Fibroblast of the aortic adventitia (primary cell): ENCODE results near the gene SBF1. TPM values are rescaled to one million over a fixed set of nuclear protein-coding genes. Genes with fewer than 3 reads are reported as not detected.

Source experiments
- DNase-seq: peaks from one replicate; pipeline ENCODE4 v3.0.0-alpha.2; 2010; ENCODE audit warnings: low read depth
- H3K4me3 ChIP-seq: 2 replicates; pipeline ENCODE4 v1.5.1; 2011; ENCODE audit warnings: low read depth, mild to moderate bottlenecking, control low read depth, low read length, moderate library complexity
- CTCF ChIP-seq: IDR thresholded peaks from 2 replicates; pipeline ENCODE4 v1.5.1; 2011; ENCODE audit warnings: mild to moderate bottlenecking, low read length, control low read depth, inconsistent platforms; ENCODE audit not compliant: insufficient read depth
- total RNA-seq: library from RNA; depleted of rRNA; stranded (reverse); fragments of >200 nt; gene quantifications from 2 replicates; pipeline ENCODE4 v1.2.3, GENCODE V29; 2012; ENCODE audit warnings: low replicate concordance

The SBF1 gene
- total RNA-seq, 1 donor: 70.9 TPM

GRCh38 chr22:50476868-50477267, 2.0 kb upstream of the SBF1 start:
- TF ChIP-seq CTCF: no peak

GRCh38 chr22:50475652-50476002, 792 bp upstream of the SBF1 start:
- no peak for TF ChIP-seq CTCF
- H3K4me3 ChIP-seq: no peak overlapping the region
- no peak for DNase-seq

More at GRCh38 chr22:50476868-50477267, 2.0 kb upstream of the SBF1 start:
- DNase-seq: no peak
- H3K4me3 ChIP-seq: no peak overlapping the region

- TF ChIP-seq CTCF: no peak
Observed at GRCh38 chr22:50473855-50474671, 772 bp downstream of the SBF1 start.

GRCh38 chr22:50473088-50473487, 1.7 kb downstream of the SBF1 start:
- H3K4me3 ChIP-seq: peak overlapping the region; percentile 74

More at GRCh38 chr22:50473855-50474671, 772 bp downstream of the SBF1 start:
- peak overlapping the region; percentile 74 for H3K4me3 ChIP-seq
- DNase-seq: peak; percentile 50

DNA sequence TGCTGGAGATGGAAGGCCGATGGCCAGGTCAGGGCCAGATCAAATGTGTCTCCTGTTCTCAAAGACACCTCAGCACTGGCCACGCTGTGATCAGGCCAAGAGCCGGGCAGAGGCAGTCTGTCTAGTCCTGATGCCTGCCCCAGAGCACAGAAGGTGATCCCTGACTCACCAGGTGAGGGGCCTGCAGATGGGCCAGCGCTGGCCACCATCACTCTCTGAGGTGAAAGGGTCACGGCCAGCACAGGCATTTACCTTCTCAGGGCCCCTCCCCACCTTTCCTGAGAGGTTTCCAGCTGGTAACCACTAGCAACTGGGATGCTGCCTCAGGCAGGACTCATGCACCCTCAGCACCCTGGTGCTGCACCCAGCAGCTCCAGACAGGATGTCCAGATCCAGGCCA, 2.9 kb downstream of the SBF1 start:
- no peak for DNase-seq
- no peak overlapping the region for H3K4me3 ChIP-seq
- no peak for TF ChIP-seq CTCF

More at GRCh38 chr22:50473088-50473487, 1.7 kb downstream of the SBF1 start:
- peak; percentile 32 for TF ChIP-seq CTCF
- DNase-seq: no peak

DNA sequence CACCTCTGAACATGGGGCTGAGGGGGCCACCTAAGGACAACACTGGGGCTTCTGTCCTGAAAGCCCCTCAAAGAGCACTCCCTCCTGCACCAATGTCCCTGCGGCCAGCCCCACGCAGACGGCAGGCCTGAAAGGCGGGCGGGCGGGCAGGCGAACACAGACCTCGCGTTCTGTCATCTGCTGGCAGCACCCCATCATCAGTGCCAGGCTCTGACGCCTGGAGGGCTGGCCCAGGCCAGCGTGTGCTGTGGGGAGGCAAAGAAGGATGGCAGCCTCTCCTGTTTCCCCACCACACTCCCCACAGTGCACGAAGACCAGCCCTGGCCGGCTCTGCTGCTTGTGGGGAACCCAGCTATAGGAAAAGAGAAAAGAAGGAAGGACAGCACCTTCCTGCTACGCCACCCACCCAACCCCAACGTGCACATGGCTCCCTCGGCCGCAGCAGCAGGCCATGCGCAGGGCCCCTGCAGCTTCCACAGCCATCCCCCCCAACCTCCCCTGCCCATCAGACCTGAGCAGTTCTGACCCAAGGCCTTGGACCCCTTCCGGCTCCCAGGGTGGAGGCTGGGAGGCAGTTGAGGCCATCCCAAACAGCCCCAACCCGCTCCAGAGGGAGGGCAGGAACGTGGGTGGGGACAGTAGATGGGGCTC, 3.5 kb downstream of the SBF1 start:
- no peak for TF ChIP-seq CTCF
- DNase-seq: no peak
- H3K4me3 ChIP-seq: no peak overlapping the region
